Epithelial cell of proximal tubule (primary cell): Measurements from ENCODE around the gene IGFBP2. TPM values are rescaled to one million over a fixed set of nuclear protein-coding genes. Genes with fewer than 3 reads are reported as not detected.

Experiments
- DNase-seq: peaks from one replicate; pipeline ENCODE4 v3.0.0-alpha.2; 2011; ENCODE audit warnings: low read depth
- H3K4me3 ChIP-seq: 2 replicates; pipeline ENCODE4 v1.5.1; 2011; ENCODE audit warnings: low read depth, mild to moderate bottlenecking, low read length
- total RNA-seq: library from RNA; depleted of rRNA; stranded (reverse); fragments of >200 nt; gene quantifications from 2 replicates; pipeline ENCODE4 v1.2.3, GENCODE V29; 2015
- TF ChIP-seq, protein P1 (sequence below): conservative IDR thresholded peaks from 2 replicates; pipeline ENCODE4 v1.5.1; 2012; ENCODE audit warnings: low read depth, mild to moderate bottlenecking, low read length

IGFBP2 gene
- total RNA-seq, 1 donor from 2014 or later: 409 TPM

- DNase-seq: no peak
- TF ChIP-seq, protein P1, sequence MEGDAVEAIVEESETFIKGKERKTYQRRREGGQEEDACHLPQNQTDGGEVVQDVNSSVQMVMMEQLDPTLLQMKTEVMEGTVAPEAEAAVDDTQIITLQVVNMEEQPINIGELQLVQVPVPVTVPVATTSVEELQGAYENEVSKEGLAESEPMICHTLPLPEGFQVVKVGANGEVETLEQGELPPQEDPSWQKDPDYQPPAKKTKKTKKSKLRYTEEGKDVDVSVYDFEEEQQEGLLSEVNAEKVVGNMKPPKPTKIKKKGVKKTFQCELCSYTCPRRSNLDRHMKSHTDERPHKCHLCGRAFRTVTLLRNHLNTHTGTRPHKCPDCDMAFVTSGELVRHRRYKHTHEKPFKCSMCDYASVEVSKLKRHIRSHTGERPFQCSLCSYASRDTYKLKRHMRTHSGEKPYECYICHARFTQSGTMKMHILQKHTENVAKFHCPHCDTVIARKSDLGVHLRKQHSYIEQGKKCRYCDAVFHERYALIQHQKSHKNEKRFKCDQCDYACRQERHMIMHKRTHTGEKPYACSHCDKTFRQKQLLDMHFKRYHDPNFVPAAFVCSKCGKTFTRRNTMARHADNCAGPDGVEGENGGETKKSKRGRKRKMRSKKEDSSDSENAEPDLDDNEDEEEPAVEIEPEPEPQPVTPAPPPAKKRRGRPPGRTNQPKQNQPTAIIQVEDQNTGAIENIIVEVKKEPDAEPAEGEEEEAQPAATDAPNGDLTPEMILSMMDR: no peak
These were observed 17.5 kb downstream of the IGFBP2 start for GRCh38 chr2:216650626-216651257.

GRCh38 chr2:216651351-216651881, 18.2 kb downstream of the IGFBP2 start:
- H3K4me3 ChIP-seq: no peak overlapping the region
- DNase-seq: no peak
- TF ChIP-seq, protein P1: no peak

More at GRCh38 chr2:216650626-216651257, 17.5 kb downstream of the IGFBP2 start:
- H3K4me3 ChIP-seq: no peak overlapping the region

DNA sequence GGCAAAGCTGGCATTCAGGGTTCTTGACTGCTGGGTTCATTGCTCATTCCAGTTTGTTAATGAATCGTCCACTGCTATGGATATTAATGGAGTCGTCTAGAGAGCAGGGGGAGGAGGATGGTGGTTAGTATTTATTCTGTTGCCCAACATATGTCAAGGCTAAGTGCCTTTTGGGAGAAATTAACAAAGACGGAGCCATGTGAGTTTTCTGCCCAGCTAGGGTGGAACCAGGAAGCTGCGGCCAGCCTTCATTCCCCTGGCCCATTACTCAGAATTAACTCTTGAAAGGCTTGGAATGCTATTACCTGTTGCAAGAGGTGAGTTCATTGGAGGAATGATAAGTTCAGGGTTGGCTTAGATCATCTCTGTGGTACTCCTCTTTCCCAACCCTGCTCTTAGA, 19.3 kb downstream of the IGFBP2 start:
- no peak for DNase-seq
- TF ChIP-seq, protein P1: no peak
- H3K4me3 ChIP-seq: no peak overlapping the region

DNA sequence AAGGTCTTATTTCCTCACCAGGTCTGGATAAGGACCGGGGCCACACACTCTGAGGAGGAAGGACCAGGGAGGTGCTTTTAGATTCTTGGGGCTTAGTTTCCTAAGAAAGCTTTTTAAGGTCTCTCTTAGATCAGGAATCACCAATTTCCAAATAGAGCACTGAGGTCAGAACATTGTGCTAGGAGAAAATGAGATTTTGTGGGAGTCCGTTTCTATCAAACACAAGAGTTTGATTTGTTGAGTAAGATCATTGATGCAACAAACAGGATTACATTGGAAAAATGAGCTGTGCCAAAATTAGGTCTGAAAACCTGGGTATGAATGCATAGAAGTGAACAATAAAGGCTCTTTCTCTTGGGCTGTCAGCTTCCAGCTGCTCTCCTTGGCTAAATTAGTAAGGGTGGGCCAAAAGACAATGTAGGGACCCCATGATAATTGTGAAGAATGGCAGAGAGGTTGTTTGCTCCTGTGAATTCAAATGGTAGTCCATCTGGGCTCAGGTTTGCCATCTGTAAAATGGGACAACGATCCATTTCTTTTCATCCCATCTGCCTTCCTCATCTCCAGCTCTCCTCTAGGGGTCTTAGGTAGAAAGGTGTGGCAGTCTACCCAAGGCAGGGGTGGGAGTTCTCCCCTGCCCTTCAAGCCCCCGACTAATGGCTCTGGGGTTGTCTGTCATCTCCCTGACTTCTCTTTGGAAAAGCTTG, 20.0 kb downstream of the IGFBP2 start:
- H3K4me3 ChIP-seq: no peak overlapping the region
- TF ChIP-seq, protein P1: no peak
- DNase-seq: no peak

DNA sequence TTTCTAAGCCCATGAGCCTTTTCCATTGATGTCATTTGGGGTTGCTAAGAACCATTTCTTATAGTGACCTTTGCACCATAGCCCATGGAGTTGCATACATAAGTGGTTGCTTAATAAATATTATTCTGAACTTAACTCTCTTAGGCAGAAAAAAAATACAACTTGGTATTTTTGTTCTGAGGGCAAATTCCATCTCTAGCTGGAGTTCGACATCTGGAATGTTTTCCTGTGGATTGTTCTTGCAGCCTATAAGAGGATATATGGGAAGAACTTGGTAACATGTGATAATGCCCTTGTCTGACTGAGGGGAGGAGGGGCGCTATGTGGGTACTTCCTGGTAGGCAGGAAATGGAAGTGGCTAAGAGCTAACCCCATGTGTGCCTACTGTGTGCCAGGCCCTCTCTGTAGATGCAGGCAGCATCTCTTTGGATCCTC, 20.7 kb downstream of the IGFBP2 start:
- no peak overlapping the region for H3K4me3 ChIP-seq
- TF ChIP-seq, protein P1: no peak
- no peak for DNase-seq

DNA sequence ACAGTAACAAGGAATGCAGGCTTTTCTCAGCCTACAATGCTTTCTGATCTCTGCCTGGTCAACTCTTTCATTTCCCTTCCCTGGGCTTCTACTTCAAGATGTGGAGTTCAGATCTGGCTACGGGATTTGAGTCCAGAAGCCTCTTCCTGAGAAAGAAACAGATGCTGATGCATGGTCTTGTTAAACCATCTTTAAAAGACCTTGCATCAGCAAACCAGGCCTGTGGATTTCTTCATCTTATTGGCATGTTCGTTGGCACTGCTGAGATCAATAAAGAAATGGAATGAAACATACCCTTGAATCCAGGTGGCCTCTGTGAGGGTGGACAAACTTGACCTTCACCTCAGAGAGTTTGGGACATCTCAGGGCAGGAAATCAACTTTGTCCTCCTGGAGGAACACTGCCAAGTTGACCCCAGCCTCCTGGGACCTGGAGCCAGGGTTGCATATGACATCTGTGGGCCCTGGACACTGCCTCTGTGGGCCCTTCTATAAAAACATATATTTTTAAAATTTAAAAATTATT, 21.4 kb downstream of the IGFBP2 start:
- H3K4me3 ChIP-seq: no peak overlapping the region
- DNase-seq: no peak
- TF ChIP-seq, protein P1: no peak
